SHP77 treated with DMSO at 0.1 percent for 48 hours (cell line): ENCODE data around the gene PPP1R3D.
"Not testable (repeated sequence)": the region's sequence is repeated elsewhere in the genome, so short reads cannot be mapped to it uniquely, and the experiment has no call there.

ENCODE experiments used
- DNase-seq: peaks from one replicate; lab custom pipeline; 2025; lab: John Stamatoyannopoulos, UW

PPP1R3D gene

GRCh38 chr20:59940129-59940955 lies at the start of gene PPP1R3D, which contains the start of gene FAM217B:
TSS of gene PPP1R3D (minus strand) at chr20:59940305. CDS start at chr20:59939931, 374 bp downstream.
TSS of gene FAM217B (plus strand) at chr20:59940389. CDS start at chr20:59943944, 3,555 bp downstream.
- DNase-seq, result peak; percentile 95

- DNase-seq, result no peak
These were observed 48.0 kb upstream of the PPP1R3D start for GRCh38 chr20:59988141-59988540.

- DNase-seq, result no peak
These were observed 47.0 kb upstream of the PPP1R3D start for GRCh38 chr20:59987135-59987534.

- DNase-seq, result no peak
These were observed 45.8 kb upstream of the PPP1R3D start for GRCh38 chr20:59985864-59986263.

- no peak for DNase-seq
These were observed 45.1 kb upstream of the PPP1R3D start for GRCh38 chr20:59985164-59985563.

GRCh38 chr20:59984541-59984940 lies 44.4 kb upstream of the PPP1R3D start:
- DNase-seq, result no peak

GRCh38 chr20:59983076-59983475 lies 43.0 kb upstream of the PPP1R3D start:
- DNase-seq, result no peak

GRCh38 chr20:59977086-59977485 lies 37.0 kb upstream of the PPP1R3D start:
- no peak for DNase-seq

- DNase-seq, result no peak
These were observed 36.2 kb upstream of the PPP1R3D start for GRCh38 chr20:59976156-59976782.

- no peak for DNase-seq
These were observed 32.1 kb upstream of the PPP1R3D start for GRCh38 chr20:59972037-59972801.

- no peak for DNase-seq
These were observed 31.3 kb upstream of the PPP1R3D start for GRCh38 chr20:59971428-59971827.

- DNase-seq, result no peak
These were observed 26.3 kb upstream of the PPP1R3D start for GRCh38 chr20:59966428-59966827.

GRCh38 chr20:59962155-59962554 lies 22.1 kb upstream of the PPP1R3D start:
- no peak for DNase-seq

- no peak for DNase-seq
These were observed 21.3 kb upstream of the PPP1R3D start for GRCh38 chr20:59961423-59961822.

GRCh38 chr20:59958626-59959025 lies 18.5 kb upstream of the PPP1R3D start:
- no peak for DNase-seq

- DNase-seq, result no peak
These were observed 18.0 kb upstream of the PPP1R3D start, which contains the start of gene CDH26 for GRCh38 chr20:59958123-59958522. TSS of gene CDH26 (plus strand) at chr20:59958423. CDS start at chr20:59958727, 304 bp downstream.

GRCh38 chr20:59957568-59957967 lies 17.5 kb upstream of the PPP1R3D start:
- DNase-seq, result not testable (repeated sequence)

- DNase-seq, result peak; percentile 67
These were observed 15.2 kb upstream of the PPP1R3D start for GRCh38 chr20:59955131-59955796.

- DNase-seq, result no peak
These were observed 14.6 kb upstream of the PPP1R3D start for GRCh38 chr20:59954718-59955117.

GRCh38 chr20:59949911-59950310 lies 9.8 kb upstream of the PPP1R3D start:
- DNase-seq, result no peak

- peak; percentile 38 for DNase-seq
These were observed 9.0 kb upstream of the PPP1R3D start for GRCh38 chr20:59948828-59949720.
